ENCODE data around the gene PRKCA.

DNA sequence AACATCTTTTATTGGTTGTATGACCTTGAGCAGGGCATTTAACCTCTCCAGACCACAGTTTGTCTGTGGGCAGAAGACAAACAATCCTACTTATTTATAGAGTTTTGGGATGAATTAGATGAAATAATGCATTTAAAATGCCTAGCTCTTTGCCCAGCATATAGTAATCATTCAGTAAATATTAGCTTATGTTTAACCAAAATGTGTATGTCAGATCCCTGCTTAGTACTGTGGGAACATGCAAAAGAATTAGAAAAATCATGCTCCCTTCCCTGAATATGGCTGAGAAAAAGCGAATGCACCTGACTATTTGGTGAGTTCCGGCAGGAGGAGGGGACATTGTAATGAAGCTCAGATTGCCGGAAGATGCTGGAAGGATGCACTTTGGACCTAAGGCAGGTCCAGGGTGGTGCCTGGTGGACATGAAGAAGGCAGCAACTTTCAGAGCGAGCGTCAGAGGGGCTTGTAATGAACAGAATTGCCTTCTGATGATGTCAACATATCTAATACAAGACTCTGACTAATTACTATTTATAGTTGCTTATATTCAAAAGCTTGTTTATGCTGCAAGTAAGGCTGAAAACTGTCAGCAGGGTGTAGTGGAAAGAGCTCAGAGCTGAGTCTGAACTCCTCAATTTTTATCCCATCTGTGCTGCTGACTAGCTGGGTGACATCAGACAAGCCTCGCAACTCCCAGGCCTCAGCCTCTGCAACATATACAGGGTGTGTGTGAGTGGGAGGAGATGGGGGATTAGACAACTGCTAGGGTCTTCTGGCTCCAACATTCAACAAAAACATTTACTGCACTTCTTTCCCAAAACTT lies 221.2 kb downstream of the PRKCA start:
- TF ChIP-seq, protein P1, sequence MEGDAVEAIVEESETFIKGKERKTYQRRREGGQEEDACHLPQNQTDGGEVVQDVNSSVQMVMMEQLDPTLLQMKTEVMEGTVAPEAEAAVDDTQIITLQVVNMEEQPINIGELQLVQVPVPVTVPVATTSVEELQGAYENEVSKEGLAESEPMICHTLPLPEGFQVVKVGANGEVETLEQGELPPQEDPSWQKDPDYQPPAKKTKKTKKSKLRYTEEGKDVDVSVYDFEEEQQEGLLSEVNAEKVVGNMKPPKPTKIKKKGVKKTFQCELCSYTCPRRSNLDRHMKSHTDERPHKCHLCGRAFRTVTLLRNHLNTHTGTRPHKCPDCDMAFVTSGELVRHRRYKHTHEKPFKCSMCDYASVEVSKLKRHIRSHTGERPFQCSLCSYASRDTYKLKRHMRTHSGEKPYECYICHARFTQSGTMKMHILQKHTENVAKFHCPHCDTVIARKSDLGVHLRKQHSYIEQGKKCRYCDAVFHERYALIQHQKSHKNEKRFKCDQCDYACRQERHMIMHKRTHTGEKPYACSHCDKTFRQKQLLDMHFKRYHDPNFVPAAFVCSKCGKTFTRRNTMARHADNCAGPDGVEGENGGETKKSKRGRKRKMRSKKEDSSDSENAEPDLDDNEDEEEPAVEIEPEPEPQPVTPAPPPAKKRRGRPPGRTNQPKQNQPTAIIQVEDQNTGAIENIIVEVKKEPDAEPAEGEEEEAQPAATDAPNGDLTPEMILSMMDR (IDR thresholded peaks at IDR 0.05) = no peak
- TF ChIP-seq POLR2A (IDR thresholded peaks at IDR 0.05) (no peak), POLR2AphosphoS5 (IDR thresholded peaks at IDR 0.05) (no peak)

Data from prostate gland (tissue), 2 donors.